CD4-positive, alpha-beta memory T cell (primary cell): ENCODE measurements around the gene DPH1. TPM values are rescaled to one million over a fixed set of nuclear protein-coding genes. Genes with fewer than 3 reads are reported as not detected.
"Not testable (repeated sequence)": the region's sequence is repeated elsewhere in the genome, so short reads cannot be mapped to it uniquely, and the experiment has no call there.

Experiments used
- CTCF ChIA-PET: fragments of 350-600 bp; sonication (Branson Sonifier 250); formaldehyde crosslinking; loops from one replicate; lab custom pipeline; 2021; ENCODE audit warnings: inconsistent platforms; ENCODE audit not compliant: partially characterized antibody; lab: Charles Lee
- POLR2A ChIA-PET: fragments of 350-600 bp; sonication (Branson Sonifier 250); formaldehyde crosslinking; loops from one replicate; lab custom pipeline; 2021; ENCODE audit not compliant: partially characterized antibody; lab: Charles Lee
- DNase-seq, 5 donors: peaks; one replicate each; pipeline versions ENCODE4 v3.0.0 to v3.0.0-alpha.2; 2020 to 2022; ENCODE audit warnings: mixed read lengths in 1 of 5
- H3K27ac ChIP-seq: one replicate; pipeline ENCODE4 v1.7.0; 2013; ENCODE audit warnings: low read depth, low read length
- H3K27me3 ChIP-seq: 2 replicates; pipeline ENCODE4 v1.7.0; 2013; ENCODE audit warnings: mild to moderate bottlenecking, low read length, moderate library complexity; ENCODE audit not compliant: insufficient read depth
- H3K36me3 ChIP-seq: 2 replicates; pipeline ENCODE4 v1.7.0; 2013; ENCODE audit warnings: mild to moderate bottlenecking, low read length, moderate library complexity; ENCODE audit not compliant: insufficient read depth
- H3K4me1 ChIP-seq: 2 replicates; pipeline ENCODE4 v1.7.0; 2013; ENCODE audit warnings: mild to moderate bottlenecking, low read length, moderate library complexity; ENCODE audit not compliant: insufficient read depth
- H3K4me3 ChIP-seq, 2 donors: one replicate each; pipeline ENCODE4 v1.7.0; 2013; ENCODE audit warnings: low read length in 2 of 2, mild to moderate bottlenecking in 1 of 2
- H3K9me3 ChIP-seq, 2 donors: one replicate each; pipeline ENCODE4 v1.7.0; 2013; ENCODE audit warnings: low read length in 2 of 2, control low read depth in 1 of 2; ENCODE audit not compliant: control insufficient read depth in 1 of 2
- H3K27ac Mint-ChIP-seq, 7 donors: one replicate each; pipeline ENCODE4 v1.8.0; 2020 to 2021; ENCODE audit warnings: mixed read lengths in 7 of 7, mild to moderate bottlenecking in 6 of 7, inconsistent platforms in 3 of 7, moderate library complexity in 3 of 7
- H3K27me3 Mint-ChIP-seq, 2 donors: one replicate each; pipeline ENCODE4 v1.8.0; 2020 to 2021; ENCODE audit warnings: mixed read lengths in 2 of 2
- H3K36me3 Mint-ChIP-seq, 2 donors: one replicate each; pipeline ENCODE4 v1.8.0; 2020 to 2021; ENCODE audit warnings: mixed read lengths in 2 of 2, inconsistent platforms in 1 of 2, mild to moderate bottlenecking in 1 of 2
- H3K4me1 Mint-ChIP-seq, 4 donors: one replicate each; pipeline ENCODE4 v1.8.0; 2020 to 2021; ENCODE audit warnings: mixed read lengths in 4 of 4, mild to moderate bottlenecking in 1 of 4
- H3K4me3 Mint-ChIP-seq, 8 donors: one replicate each; pipeline ENCODE4 v1.8.0; 2020 to 2021; ENCODE audit warnings: mixed read lengths in 8 of 8, mild to moderate bottlenecking in 7 of 8, moderate library complexity in 6 of 8, inconsistent platforms in 3 of 8
- H3K9me3 Mint-ChIP-seq, 8 donors: one replicate each; pipeline ENCODE4 v1.8.0; 2020 to 2021; ENCODE audit warnings: mixed read lengths in 8 of 8, mild to moderate bottlenecking in 5 of 8, inconsistent platforms in 3 of 8, moderate library complexity in 1 of 8
- intact Hi-C: fragments of 100-400 bp; cut with micrococcal nuclease; formaldehyde crosslinking; loops from one replicate; pipeline ENCODE4 v1.15.1; 2023
- polyA plus RNA-seq, 2 donors: library from polyadenylated mRNA; unstranded; fragments of 300-500 nt; fragmentation: Illumina TruSeq; gene quantifications; one replicate each; pipeline ENCODE4 v1.2.3, GENCODE V29; 2021
- total RNA-seq, 2 experiments: library from RNA; stranded (reverse); gene quantifications; one replicate each; pipeline ENCODE4 v1.2.3, GENCODE V29; 2021

The DPH1 gene
- total and polyA plus RNA-seq, 4 experiments from 2014 or later, result 30.8 to 95.8 (median 58.2) TPM

DNA sequence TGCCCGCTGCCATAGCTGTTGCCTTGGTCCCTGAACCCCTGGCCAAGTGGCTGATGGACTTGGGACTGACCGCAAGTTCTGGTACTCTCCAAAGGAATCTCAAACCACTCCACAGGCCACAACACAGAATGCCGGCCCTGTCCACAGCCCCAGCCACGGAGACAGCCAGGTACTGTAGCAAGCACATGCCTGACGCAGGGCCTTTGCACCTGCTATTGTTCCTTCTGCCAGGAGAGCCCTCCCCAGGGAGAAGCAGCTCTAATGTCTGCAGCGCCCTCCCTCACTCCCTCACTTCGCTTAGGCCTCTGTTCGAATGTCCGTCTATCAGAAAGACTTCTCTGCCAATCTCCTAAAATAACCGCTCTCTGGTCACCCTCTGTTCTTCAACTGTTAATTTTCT is 20.2 kb upstream of the DPH1 start:
- H3K36me3 Mint-ChIP-seq, result peaks cover 0 to 9% of the 10 kb centered on the region in 2 donors
- no peak overlapping the region for H3K4me3 Mint-ChIP-seq
- H3K27me3 Mint-ChIP-seq, result peaks cover 0 to 2% of the 10 kb centered on the region in 2 donors
- Histone ChIP-seq H3K27ac (no peak overlapping the region), H3K27me3 (no peaks in the 10 kb centered on the region), H3K36me3 (no peaks in the 10 kb centered on the region), H3K4me1 (no peaks in the 10 kb centered on the region), H3K4me3 (no peak overlapping the region), H3K9me3 (no peaks in the 10 kb centered on the region)
- peaks cover 0 to 2% (median 0%) of the 10 kb centered on the region in 8 donors for H3K9me3 Mint-ChIP-seq
- CTCF ChIA-PET, result no interaction called here
- peak overlapping the region in 1 of 7 donors; percentile 1 for H3K27ac Mint-ChIP-seq
- intact Hi-C loops, result no loop called here
- POLR2A ChIA-PET, result no interaction called here
- H3K4me1 Mint-ChIP-seq, result peaks cover 0 to 5% (median under 1%) of the 10 kb centered on the region in 4 donors
- no peak for DNase-seq

GRCh38 chr17:2011411-2012371 is 18.3 kb upstream of the DPH1 start:
- no peak overlapping the region for H3K4me3 Mint-ChIP-seq
- no peak for DNase-seq
- H3K9me3 ChIP-seq, result no peaks in the 10 kb centered on the region
- H3K27ac ChIP-seq, result no peak overlapping the region
- H3K4me1 Mint-ChIP-seq, result peaks cover 0 to 5% (median under 1%) of the 10 kb centered on the region in 4 donors
- H3K27me3 Mint-ChIP-seq, result peaks cover 0 to 4% of the 10 kb centered on the region in 2 donors
- ChIA-PET POLR2A (no interaction called here), CTCF (no interaction called here)
- no peaks in the 10 kb centered on the region for H3K4me1 ChIP-seq
- no peaks in the 10 kb centered on the region for H3K27me3 ChIP-seq
- intact Hi-C loops, result no loop called here
- peaks cover 0 to 9% of the 10 kb centered on the region in 2 donors for H3K36me3 Mint-ChIP-seq
- H3K27ac Mint-ChIP-seq, result no peak overlapping the region
- H3K9me3 Mint-ChIP-seq, result peaks cover 0 to 2% (median 0%) of the 10 kb centered on the region in 8 donors
- H3K36me3 ChIP-seq, result no peaks in the 10 kb centered on the region
- no peak overlapping the region for H3K4me3 ChIP-seq

GRCh38 chr17:2012499-2012898 is 17.5 kb upstream of the DPH1 start:
- Mint-ChIP-seq H3K27ac (peak overlapping the region in 1 of 7 donors; percentile 22), H3K4me3 (no peak overlapping the region), H3K36me3 (peaks cover 0 to 4% of the 10 kb centered on the region in 2 donors), H3K4me1 (peaks cover 0 to 5% (median under 1%) of the 10 kb centered on the region in 4 donors), H3K9me3 (peaks cover 0 to 2% (median 0%) of the 10 kb centered on the region in 8 donors), H3K27me3 (peaks cover 0 to 4% of the 10 kb centered on the region in 2 donors)
- DNase-seq, result no peak
- ChIA-PET CTCF (no interaction called here), POLR2A (no interaction called here)
- intact Hi-C loops, result no loop called here
- no peaks in the 10 kb centered on the region for H3K4me1 ChIP-seq
- no peak overlapping the region for H3K27ac ChIP-seq
- H3K27me3 ChIP-seq, result no peaks in the 10 kb centered on the region
- H3K9me3 ChIP-seq, result no peaks in the 10 kb centered on the region
- no peaks in the 10 kb centered on the region for H3K36me3 ChIP-seq
- no peak overlapping the region for H3K4me3 ChIP-seq

DNA sequence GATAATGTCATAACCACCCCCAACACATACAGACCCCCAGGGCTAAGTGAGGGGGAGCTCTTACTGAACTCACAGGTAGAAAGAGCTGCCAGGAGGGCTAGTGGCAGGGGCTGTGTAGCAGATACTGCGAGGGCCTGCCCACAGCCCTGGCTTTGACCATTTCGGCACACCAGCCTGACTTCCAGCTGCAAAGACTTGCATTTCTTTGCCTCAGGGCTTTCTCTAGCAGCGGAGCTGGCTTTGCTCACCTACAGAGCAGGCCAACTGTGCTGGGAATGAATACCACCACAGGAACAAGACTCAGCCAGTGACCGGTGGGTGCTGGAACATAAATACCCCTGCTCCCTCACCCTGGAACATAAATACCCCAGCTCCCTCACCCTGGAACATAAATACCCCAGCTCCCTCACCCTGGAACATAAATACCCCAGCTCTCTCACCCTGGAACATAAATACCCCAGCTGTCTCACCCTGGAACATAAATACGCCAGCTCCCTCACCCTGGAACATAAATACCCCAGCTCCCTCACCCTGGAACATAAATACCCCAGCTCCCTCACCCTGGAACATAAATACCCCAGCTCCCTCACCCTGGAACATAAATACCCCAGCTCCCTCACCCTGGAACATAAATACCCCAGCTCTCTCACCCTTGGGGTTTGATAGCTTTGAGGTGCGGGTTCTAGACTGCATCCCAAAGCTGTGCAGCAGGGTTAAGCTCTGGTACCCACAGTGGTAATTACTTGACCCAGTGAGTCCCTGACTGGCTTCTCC is 16.5 kb upstream of the DPH1 start:
- H3K36me3 ChIP-seq, H3K4me1 Mint-ChIP-seq, H3K9me3 ChIP-seq, DNase-seq, H3K4me3 ChIP-seq, H3K27me3 Mint-ChIP-seq, H3K4me1 ChIP-seq, H3K9me3 Mint-ChIP-seq, H3K27me3 ChIP-seq, CTCF ChIA-PET, H3K27ac ChIP-seq, POLR2A ChIA-PET, intact Hi-C loops, H3K36me3 Mint-ChIP-seq, H3K4me3 Mint-ChIP-seq, H3K27ac Mint-ChIP-seq: not testable (repeated sequence)

- no peaks in the 10 kb centered on the region for H3K9me3 ChIP-seq
- peaks cover 0 to 4% of the 10 kb centered on the region in 2 donors for H3K36me3 Mint-ChIP-seq
- CTCF ChIA-PET, result no interaction called here
- H3K4me3 ChIP-seq, result no peak overlapping the region
- intact Hi-C loops, result no loop called here
- no peak for DNase-seq
- H3K4me1 Mint-ChIP-seq, result peaks cover 0 to 5% (median under 1%) of the 10 kb centered on the region in 4 donors
- no peaks in the 10 kb centered on the region for H3K27me3 ChIP-seq
- H3K4me3 Mint-ChIP-seq, result no peak overlapping the region
- H3K9me3 Mint-ChIP-seq, result peaks cover 0 to 2% (median 0%) of the 10 kb centered on the region in 8 donors
- no peaks in the 10 kb centered on the region for H3K4me1 ChIP-seq
- H3K36me3 ChIP-seq, result no peaks in the 10 kb centered on the region
- no peak overlapping the region for H3K27ac ChIP-seq
- H3K27me3 Mint-ChIP-seq, result peaks cover 0 to 4% of the 10 kb centered on the region in 2 donors
- H3K27ac Mint-ChIP-seq, result no peak overlapping the region
- POLR2A ChIA-PET, result no interaction called here
These were observed 16.0 kb upstream of the DPH1 start for GRCh38 chr17:2013994-2014317.

- intact Hi-C loops, result no loop called here
- Mint-ChIP-seq H3K9me3 (peaks cover 0 to 2% (median 0%) of the 10 kb centered on the region in 8 donors), H3K27me3 (peaks cover 0 to 6% of the 10 kb centered on the region in 2 donors), H3K4me3 (no peak overlapping the region), H3K4me1 (peaks cover 0 to 5% (median under 1%) of the 10 kb centered on the region in 4 donors), H3K27ac (no peak overlapping the region), H3K36me3 (peaks cover 0 to 4% of the 10 kb centered on the region in 2 donors)
- Histone ChIP-seq H3K4me3 (no peak overlapping the region), H3K9me3 (no peaks in the 10 kb centered on the region), H3K27me3 (no peaks in the 10 kb centered on the region), H3K4me1 (no peaks in the 10 kb centered on the region), H3K36me3 (no peaks in the 10 kb centered on the region), H3K27ac (no peak overlapping the region)
- DNase-seq, result no peak
- CTCF ChIA-PET, result no interaction called here
- POLR2A ChIA-PET, result no interaction called here
These were observed 14.6 kb upstream of the DPH1 start for GRCh38 chr17:2015314-2015713.

- peaks cover 0 to 4% of the 10 kb centered on the region in 2 donors for H3K36me3 Mint-ChIP-seq
- H3K4me3 Mint-ChIP-seq, result no peak overlapping the region
- intact Hi-C loops, result no loop called here
- H3K9me3 ChIP-seq, result no peaks in the 10 kb centered on the region
- peaks cover 0 to 2% (median 0%) of the 10 kb centered on the region in 8 donors for H3K9me3 Mint-ChIP-seq
- H3K27ac ChIP-seq, result no peak overlapping the region
- DNase-seq, result no peak
- peaks cover 0 to 7% of the 10 kb centered on the region in 2 donors for H3K27me3 Mint-ChIP-seq
- no peaks in the 10 kb centered on the region for H3K27me3 ChIP-seq
- no peaks in the 10 kb centered on the region for H3K4me1 ChIP-seq
- H3K36me3 ChIP-seq, result no peaks in the 10 kb centered on the region
- no peak overlapping the region for H3K27ac Mint-ChIP-seq
- H3K4me3 ChIP-seq, result no peak overlapping the region
- peaks cover 0 to 5% (median 2%) of the 10 kb centered on the region in 4 donors for H3K4me1 Mint-ChIP-seq
- CTCF ChIA-PET, result no interaction called here
- POLR2A ChIA-PET, result interaction anchor here (0.6 kb wide), 1 partner anchor 9 kb away, joined by 3 read pairs; the partner anchor contains the start of gene RTN4RL1
These were observed 13.5 kb upstream of the DPH1 start for GRCh38 chr17:2016494-2016893.
